Transverse colon (tissue), 3 donors: ENCODE measurements around the gene PLA2G4F.

Experiments used
- POLR2A ChIP-seq: fragments of 450-650 bp; IDR thresholded peaks from one replicate; pipeline ENCODE4 v1.6.1; 2016; ENCODE audit warnings: antibody characterized with exemption, mild to moderate bottlenecking, moderate library complexity
- TF ChIP-seq, protein P1 (sequence below), 5 experiments: fragments of 200-600 bp in 3 of 5; fragments of 450-650 bp in 2 of 5; sonication (generic) in 3 of 5; IDR thresholded peaks; 1 replicate in 2 of 5; 2 replicates in 3 of 5; pipeline ENCODE4 v1.5.1; 2016 to 2017; ENCODE audit warnings: antibody characterized with exemption in 5 of 5, inconsistent platforms in 3 of 5, mild to moderate bottlenecking in 2 of 5, moderate library complexity in 1 of 5

DNA sequence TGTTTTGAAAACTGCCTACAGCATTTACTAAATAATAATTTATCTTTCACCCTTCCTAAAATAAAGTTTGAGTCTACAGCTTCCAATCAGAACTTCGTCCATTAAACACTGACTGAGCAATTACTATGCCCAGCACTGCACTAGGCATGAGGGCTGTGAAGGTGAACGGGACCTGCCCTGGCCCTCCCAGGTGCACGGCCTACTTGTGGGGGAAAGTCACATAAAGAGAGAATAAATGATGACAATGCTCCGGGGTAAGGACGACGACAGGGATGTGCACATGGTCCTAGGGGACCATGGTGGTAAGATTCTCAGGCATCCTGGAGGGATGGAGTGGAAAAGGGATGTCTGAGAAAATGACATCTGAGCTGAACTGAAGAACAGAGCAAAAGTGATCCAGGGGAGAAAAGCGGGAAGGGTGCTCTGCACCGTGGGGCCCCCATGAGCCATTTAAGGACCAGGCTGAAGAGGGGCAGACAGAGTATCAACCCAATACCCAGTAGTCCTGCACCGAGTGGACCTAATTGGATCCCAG is 11.5 kb downstream of the PLA2G4F start:
- no peak for TF ChIP-seq POLR2A
- TF ChIP-seq, protein P1, sequence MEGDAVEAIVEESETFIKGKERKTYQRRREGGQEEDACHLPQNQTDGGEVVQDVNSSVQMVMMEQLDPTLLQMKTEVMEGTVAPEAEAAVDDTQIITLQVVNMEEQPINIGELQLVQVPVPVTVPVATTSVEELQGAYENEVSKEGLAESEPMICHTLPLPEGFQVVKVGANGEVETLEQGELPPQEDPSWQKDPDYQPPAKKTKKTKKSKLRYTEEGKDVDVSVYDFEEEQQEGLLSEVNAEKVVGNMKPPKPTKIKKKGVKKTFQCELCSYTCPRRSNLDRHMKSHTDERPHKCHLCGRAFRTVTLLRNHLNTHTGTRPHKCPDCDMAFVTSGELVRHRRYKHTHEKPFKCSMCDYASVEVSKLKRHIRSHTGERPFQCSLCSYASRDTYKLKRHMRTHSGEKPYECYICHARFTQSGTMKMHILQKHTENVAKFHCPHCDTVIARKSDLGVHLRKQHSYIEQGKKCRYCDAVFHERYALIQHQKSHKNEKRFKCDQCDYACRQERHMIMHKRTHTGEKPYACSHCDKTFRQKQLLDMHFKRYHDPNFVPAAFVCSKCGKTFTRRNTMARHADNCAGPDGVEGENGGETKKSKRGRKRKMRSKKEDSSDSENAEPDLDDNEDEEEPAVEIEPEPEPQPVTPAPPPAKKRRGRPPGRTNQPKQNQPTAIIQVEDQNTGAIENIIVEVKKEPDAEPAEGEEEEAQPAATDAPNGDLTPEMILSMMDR (IDR thresholded peaks at IDR 0.05): no peak
